Upper lobe of left lung (tissue), 6 donors: ENCODE results near the gene ZNF581. TPM values are rescaled to one million over a fixed set of nuclear protein-coding genes. Genes with fewer than 3 reads are reported as not detected.

ENCODE experiments used
- ATAC-seq, 2 donors: fragments of 200-7000 bp; cut with Tn5 transposase; one replicate each; pipeline ENCODE4 v1.9.1; 2022; ENCODE audit warnings: mild to moderate bottlenecking in 2 of 2, moderate library complexity in 2 of 2; ENCODE audit not compliant: low FRiP score in 2 of 2
- DNase-seq, 2 donors: peaks; one replicate each; pipeline ENCODE4 v3.0.0-alpha.2; 2019 to 2020
- H3K27ac ChIP-seq, 4 donors: fragments of 200-600 bp; sonication (generic); one replicate each; pipeline ENCODE4 v1.5.1; 2016 to 2019
- H3K27me3 ChIP-seq, 4 donors: fragments of 200-600 bp; sonication (generic); one replicate each; pipeline ENCODE4 v1.5.1; 2017 to 2019
- H3K36me3 ChIP-seq, 4 donors: fragments of 200-600 bp; sonication (generic); one replicate each; pipeline ENCODE4 v1.5.1; 2016 to 2019
- H3K4me1 ChIP-seq, 4 donors: fragments of 200-600 bp; sonication (generic); one replicate each; pipeline ENCODE4 v1.5.1; 2018 to 2019
- H3K4me3 ChIP-seq, 4 donors: fragments of 200-600 bp; sonication (generic); one replicate each; pipeline ENCODE4 v1.5.1; 2017 to 2019; ENCODE audit warnings: mild to moderate bottlenecking in 2 of 4, moderate library complexity in 1 of 4
- H3K9me3 ChIP-seq, 4 donors: fragments of 200-600 bp; sonication (generic); one replicate each; pipeline ENCODE4 v1.5.1; 2018 to 2019
- CTCF ChIP-seq, 6 experiments: fragments of 450-650 bp in 4 of 6; fragments of 200-600 bp in 2 of 6; sonication (generic) in 2 of 6; IDR thresholded peaks; one replicate each; pipeline ENCODE4 v1.5.1; 2016 to 2019; ENCODE audit warnings: antibody characterized with exemption in 6 of 6
- EP300 ChIP-seq, 4 donors: sonication (generic); formaldehyde crosslinking; IDR thresholded peaks; one replicate each; pipeline ENCODE4 v1.5.1; 2017; ENCODE audit warnings: antibody characterized with exemption in 4 of 4, control low read depth in 2 of 4
- POLR2A ChIP-seq, 4 donors: fragments of 450-650 bp; IDR thresholded peaks; one replicate each; pipeline ENCODE4 v1.5.1; 2016 to 2017; ENCODE audit warnings: antibody characterized with exemption in 4 of 4, mild to moderate bottlenecking in 2 of 4
- POLR2AphosphoS5 ChIP-seq, 2 donors: sonication (generic); formaldehyde crosslinking; IDR thresholded peaks; one replicate each; pipeline ENCODE4 v1.5.1; 2017; ENCODE audit warnings: antibody characterized with exemption in 2 of 2
- WGBS, 2 donors: methylation state at CpG; one replicate each; pipeline ENCODE4 v1.1.5; 2017 to 2018; 5-methylcytosine and 5-hydroxymethylcytosine counted together
- total RNA-seq, 6 donors: library from RNA; depleted of rRNA in 4 of 6; stranded (reverse); fragments of >200 nt in 4 of 6; gene quantifications; one replicate each; pipeline versions ENCODE4 v1.1.0 to v1.2.1, GENCODE V29; 2016 to 2021
- donor health status: DM: no; HTN: no; CAD: no; lungs with moderate emphysema.
- donor health status: DM: no; HTN: yes; CAD: no; lungs with severe emphysema.

ZNF581 gene
- total RNA-seq, 6 donors from 2014 or later, result 15.6 to 38.8 (median 21.9) TPM

GRCh38 chr19:55643887-55644176, 383 bp downstream of the ZNF581 start:
- WGBS, 2 donors, result 1% methylated on average over 15 of the region's 15 CpGs
- Histone ChIP-seq H3K27me3 (no peaks in the 10 kb centered on the region), H3K4me3 (peak overlapping the region; percentile 74 to 96 (median 86)), H3K36me3 (peaks cover 5 to 13% (median 8%) of the 10 kb centered on the region in 4 donors), H3K4me1 (peaks cover 59 to 83% (median 63%) of the 10 kb centered on the region in 4 donors), H3K9me3 (no peaks in the 10 kb centered on the region), H3K27ac (peak overlapping the region; percentile 77 to 94 (median 91))
- no peak for TF ChIP-seq CTCF (IDR thresholded peaks at IDR 0.05)
- TF ChIP-seq POLR2AphosphoS5 (IDR thresholded peaks at IDR 0.05), result no peak
- TF ChIP-seq POLR2A (IDR thresholded peaks at IDR 0.05), result no peak
- no peak for TF ChIP-seq EP300 (IDR thresholded peaks at IDR 0.05)
- ATAC-seq, result no peak
- DNase-seq, result no peak

GRCh38 chr19:55644191-55644833, 863 bp downstream of the ZNF581 start:
- ATAC-seq, result no peak
- H3K36me3 ChIP-seq, result peaks cover 5 to 13% (median 8%) of the 10 kb centered on the region in 4 donors
- no peaks in the 10 kb centered on the region for H3K27me3 ChIP-seq
- WGBS, 2 donors, result 48 to 52% methylated on average over 11 to 12 of the region's 12 CpGs
- peak overlapping the region; percentile 74 to 96 (median 86) for H3K4me3 ChIP-seq
- no peak for DNase-seq
- H3K4me1 ChIP-seq, result peaks cover 58 to 83% (median 63%) of the 10 kb centered on the region in 4 donors
- H3K9me3 ChIP-seq, result no peaks in the 10 kb centered on the region
- no peak for TF ChIP-seq POLR2A (IDR thresholded peaks at IDR 0.05)
- no peak for TF ChIP-seq POLR2AphosphoS5 (IDR thresholded peaks at IDR 0.05)
- no peak for TF ChIP-seq CTCF (IDR thresholded peaks at IDR 0.05)
- TF ChIP-seq EP300 (IDR thresholded peaks at IDR 0.05), result no peak
- H3K27ac ChIP-seq, result peak overlapping the region; percentile 77 to 94 (median 91)

GRCh38 chr19:55644842-55645511, 1.5 kb downstream of the ZNF581 start:
- peaks cover 55 to 83% (median 60%) of the 10 kb centered on the region in 4 donors for H3K4me1 ChIP-seq
- no peak overlapping the region for H3K4me3 ChIP-seq
- DNase-seq, result peak in 1 of 2 donors; percentile 83
- H3K27ac ChIP-seq, result no peak overlapping the region
- ATAC-seq, result no peak
- TF ChIP-seq CTCF (IDR thresholded peaks at IDR 0.05), result no peak
- no peak for TF ChIP-seq POLR2A (IDR thresholded peaks at IDR 0.05)
- TF ChIP-seq POLR2AphosphoS5 (IDR thresholded peaks at IDR 0.05), result no peak
- no peak for TF ChIP-seq EP300 (IDR thresholded peaks at IDR 0.05)
- whole genome bisulfite sequencing, 2 donors, result 89 to 90% methylated on average over 20 to 21 of the region's 28 CpGs
- H3K27me3 ChIP-seq, result no peaks in the 10 kb centered on the region
- no peaks in the 10 kb centered on the region for H3K9me3 ChIP-seq
- peaks cover 5 to 13% (median 8%) of the 10 kb centered on the region in 4 donors for H3K36me3 ChIP-seq

- no peak for DNase-seq
- no peak for TF ChIP-seq EP300 (IDR thresholded peaks at IDR 0.05)
- TF ChIP-seq POLR2AphosphoS5 (IDR thresholded peaks at IDR 0.05), result no peak
- no peak for TF ChIP-seq CTCF (IDR thresholded peaks at IDR 0.05)
- no peak for TF ChIP-seq POLR2A (IDR thresholded peaks at IDR 0.05)
- Histone ChIP-seq H3K9me3 (no peaks in the 10 kb centered on the region), H3K4me1 (peaks cover 50 to 80% (median 55%) of the 10 kb centered on the region in 4 donors), H3K27me3 (no peaks in the 10 kb centered on the region), H3K36me3 (peaks cover 5 to 13% (median 8%) of the 10 kb centered on the region in 4 donors), H3K27ac (no peak overlapping the region), H3K4me3 (no peak overlapping the region)
- 69 to 73% methylated on average over 5 of the region's 5 CpGs for WGBS, 2 donors
- ATAC-seq, result no peak
These were observed 2.0 kb downstream of the ZNF581 start for GRCh38 chr19:55645512-55645881.
